HEK293 (cell line): ENCODE results near the gene SH3RF3.

Source experiments
- CTCF ChIA-PET: fragments of 350-600 bp; formaldehyde crosslinking; extraction: SDS; loops from one replicate; lab custom pipeline; 2021; ENCODE audit warnings: antibody characterized with exemption; lab: Yijun Ruan, JAX
- POLR2A ChIA-PET: fragments of 300-600 bp; formaldehyde crosslinking; extraction: SDS; loops from one replicate; lab custom pipeline; 2020; ENCODE audit warnings: antibody characterized with exemption, inconsistent platforms; lab: Yijun Ruan, JAX
- H3K27ac ChIP-seq: fragments of 200-500 bp; sonication (Bioruptor generic); 2 replicates; pipeline ENCODE4 v1.5.1; 2014; ENCODE audit warnings: low read depth, low read length, control low read depth, inconsistent platforms; ENCODE audit errors: extremely low read depth
- H3K36me3 ChIP-seq, 2 experiments: fragments of 200-500 bp in 1 of 2; sonication (Bioruptor generic) in 1 of 2; 1 replicate in 1 of 2; 2 replicates in 1 of 2; pipeline ENCODE4 v1.5.1; 2014 to 2017; ENCODE audit warnings: inconsistent platforms in 2 of 2, low read length in 2 of 2; ENCODE audit not compliant: control insufficient read depth in 2 of 2, insufficient read depth in 1 of 2
- H3K4me1 ChIP-seq: fragments of 200-500 bp; sonication (Bioruptor generic); 2 replicates; pipeline ENCODE4 v1.5.1; 2014; ENCODE audit warnings: mild to moderate bottlenecking, low read length, inconsistent platforms; ENCODE audit not compliant: control insufficient read depth, insufficient read depth
- H3K4me3 ChIP-seq: 2 replicates; pipeline ENCODE4 v1.5.1; 2011; ENCODE audit warnings: low read depth, mild to moderate bottlenecking, control low read depth, low read length, moderate library complexity
- H3K9me3 ChIP-seq: fragments of 200-500 bp; sonication (Bioruptor generic); 2 replicates; pipeline ENCODE4 v1.5.1; 2014; ENCODE audit warnings: low read depth, low read length, inconsistent platforms; ENCODE audit not compliant: control insufficient read depth, insufficient read depth
- EGR2 ChIP-seq: fragments of 450-650 bp; formaldehyde crosslinking; IDR thresholded peaks from 2 replicates; pipeline ENCODE4 v1.5.1; 2016; ENCODE audit warnings: low read depth, missing biosample characterization, missing genetic modification characterization
- GLIS1 ChIP-seq: fragments of 450-650 bp; formaldehyde crosslinking; IDR thresholded peaks from 2 replicates; pipeline ENCODE4 v1.5.1; 2016; ENCODE audit warnings: missing biosample characterization, missing genetic modification characterization
- KLF7 ChIP-seq: fragments of 450-650 bp; formaldehyde crosslinking; IDR thresholded peaks from 2 replicates; pipeline ENCODE4 v1.5.1; 2016; ENCODE audit warnings: missing biosample characterization, missing genetic modification characterization, borderline replicate concordance
- KLF8 ChIP-seq: fragments of 450-650 bp; formaldehyde crosslinking; IDR thresholded peaks from 2 replicates; pipeline ENCODE4 v1.5.1; 2016; ENCODE audit warnings: missing biosample characterization, missing genetic modification characterization
- MEIS1 ChIP-seq: sonication (generic); formaldehyde crosslinking; IDR thresholded peaks from 2 replicates; pipeline ENCODE4 v1.8.1; 2022; ENCODE audit warnings: missing genetic modification reagents, mild to moderate bottlenecking, borderline replicate concordance
- MYNN ChIP-seq: fragments of 450-650 bp; formaldehyde crosslinking; IDR thresholded peaks from 2 replicates; pipeline ENCODE4 v1.5.1; 2016; ENCODE audit warnings: missing biosample characterization, missing genetic modification characterization, borderline replicate concordance
- ZBTB44 ChIP-seq: fragments of 450-650 bp; IDR thresholded peaks from 2 replicates; pipeline ENCODE4 v1.5.1; 2018; ENCODE audit warnings: missing biosample characterization, mild to moderate bottlenecking, missing genetic modification characterization
- ZFHX2 ChIP-seq: fragments of 450-650 bp; formaldehyde crosslinking; conservative IDR thresholded peaks from 2 replicates; pipeline ENCODE4 v1.5.1; 2016; ENCODE audit warnings: missing biosample characterization, missing genetic modification characterization
- ZNF239 ChIP-seq: fragments of 450-650 bp; formaldehyde crosslinking; IDR thresholded peaks from 2 replicates; pipeline ENCODE4 v1.5.1; 2016; ENCODE audit warnings: missing biosample characterization, missing genetic modification characterization
- ZNF280C ChIP-seq: fragments of 450-650 bp; formaldehyde crosslinking; IDR thresholded peaks from 2 replicates; pipeline ENCODE4 v1.5.1; 2016; ENCODE audit warnings: missing biosample characterization, missing genetic modification characterization
- ZNF341 ChIP-seq: fragments of 450-650 bp; formaldehyde crosslinking; IDR thresholded peaks from 2 replicates; pipeline ENCODE4; 2016; ENCODE audit warnings: low read depth, missing biosample characterization, missing genetic modification characterization
- ZNF391 ChIP-seq: fragments of 450-650 bp; formaldehyde crosslinking; IDR thresholded peaks from 2 replicates; pipeline ENCODE4 v1.5.1; 2016; ENCODE audit warnings: low read depth, missing biosample characterization, missing genetic modification characterization, borderline replicate concordance
- ZNF426 ChIP-seq: fragments of 450-650 bp; formaldehyde crosslinking; IDR thresholded peaks from 2 replicates; pipeline ENCODE4 v1.5.1; 2017; ENCODE audit warnings: missing biosample characterization, missing genetic modification characterization, mild to moderate bottlenecking, inconsistent platforms, moderate library complexity
- ZNF501 ChIP-seq: fragments of 450-650 bp; formaldehyde crosslinking; IDR thresholded peaks from 2 replicates; pipeline ENCODE4 v1.5.1; 2016; ENCODE audit warnings: missing biosample characterization, missing genetic modification characterization
- ZNF610 ChIP-seq: fragments of 450-650 bp; formaldehyde crosslinking; IDR thresholded peaks from 2 replicates; pipeline ENCODE4 v1.5.1; 2016; ENCODE audit warnings: missing biosample characterization, missing genetic modification characterization, borderline replicate concordance
- ZNF670 ChIP-seq: fragments of 450-650 bp; formaldehyde crosslinking; IDR thresholded peaks from 2 replicates; pipeline ENCODE4 v1.5.1; 2016; ENCODE audit warnings: missing biosample characterization, missing genetic modification characterization, low read depth
- ZXDB ChIP-seq: fragments of 450-650 bp; formaldehyde crosslinking; IDR thresholded peaks from 2 replicates; pipeline ENCODE4 v1.5.1; 2016; ENCODE audit warnings: missing biosample characterization, missing genetic modification characterization
- TF ChIP-seq, protein P1 (sequence below): fragments of 450-650 bp; formaldehyde crosslinking; IDR thresholded peaks from 2 replicates; pipeline ENCODE4 v1.5.1; 2016; ENCODE audit warnings: missing biosample characterization, missing genetic modification characterization
- TF ChIP-seq, protein P2 (sequence below): fragments of 450-650 bp; formaldehyde crosslinking; IDR thresholded peaks from 2 replicates; pipeline ENCODE4 v1.5.1; 2016; ENCODE audit warnings: missing biosample characterization, missing genetic modification characterization, borderline replicate concordance
- TF ChIP-seq, protein P3 (sequence below): fragments of 450-650 bp; formaldehyde crosslinking; IDR thresholded peaks from 2 replicates; pipeline ENCODE4 v1.5.1; 2017; ENCODE audit warnings: missing biosample characterization, missing genetic modification characterization
- TF ChIP-seq, protein P4 (sequence below): fragments of 450-650 bp; formaldehyde crosslinking; IDR thresholded peaks from 2 replicates; pipeline ENCODE4 v1.5.1; 2016; ENCODE audit warnings: missing biosample characterization, missing genetic modification characterization

SH3RF3 gene

DNA sequence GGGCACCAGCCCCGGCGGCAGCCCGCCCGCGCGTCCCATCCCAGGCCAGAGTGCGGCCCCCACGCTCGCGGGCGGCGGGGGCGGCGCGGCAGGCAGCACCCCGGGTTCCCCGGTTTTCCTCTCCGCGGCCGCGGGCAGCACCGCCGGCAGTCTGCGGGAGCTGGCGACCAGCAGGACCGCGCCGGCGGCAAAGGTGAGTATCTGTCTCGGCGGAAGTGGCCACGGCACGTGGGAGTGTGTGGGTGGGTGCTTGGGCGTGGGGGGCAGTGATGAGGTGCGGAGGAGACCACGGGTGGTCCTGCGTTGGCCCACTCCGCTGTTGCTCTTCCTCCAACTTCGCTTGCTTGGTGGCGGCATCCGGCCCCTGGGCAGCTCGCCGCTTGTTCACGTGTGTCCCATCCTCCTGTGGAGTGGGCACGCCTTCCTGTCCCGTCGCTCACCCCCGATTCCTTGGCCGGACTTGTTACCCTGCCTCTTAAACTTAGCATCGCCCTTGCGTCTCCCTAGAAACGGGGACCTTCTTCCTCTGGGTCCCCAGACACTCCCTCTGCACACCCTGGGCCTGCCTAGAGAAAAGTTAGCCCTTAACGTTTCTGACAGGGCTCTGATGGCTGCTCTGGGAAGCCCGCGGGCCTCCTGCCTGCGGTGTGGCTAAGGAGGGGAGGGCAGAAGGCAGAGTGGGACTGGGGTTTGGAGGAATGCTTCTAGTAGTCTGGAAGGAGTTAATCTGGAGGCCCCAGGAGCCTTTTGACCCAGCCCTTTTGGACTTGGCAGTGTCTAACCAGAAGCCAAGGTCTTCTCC, 1.1 kb downstream of the SH3RF3 start:
- Histone ChIP-seq H3K4me3 (peak overlapping the region; percentile 64), H3K27ac (peak overlapping the region; percentile 90; the same call in 1 of the 2 replicates)
- TF ChIP-seq ZNF280C (tag by site-specific recombination), result no peak
- no peak for TF ChIP-seq MYNN (tag by site-specific recombination)
- TF ChIP-seq KLF7 (tag by site-specific recombination), result no peak
- peak; percentile 77 for TF ChIP-seq GLIS1 (tag by site-specific recombination)
- TF ChIP-seq, protein P1, sequence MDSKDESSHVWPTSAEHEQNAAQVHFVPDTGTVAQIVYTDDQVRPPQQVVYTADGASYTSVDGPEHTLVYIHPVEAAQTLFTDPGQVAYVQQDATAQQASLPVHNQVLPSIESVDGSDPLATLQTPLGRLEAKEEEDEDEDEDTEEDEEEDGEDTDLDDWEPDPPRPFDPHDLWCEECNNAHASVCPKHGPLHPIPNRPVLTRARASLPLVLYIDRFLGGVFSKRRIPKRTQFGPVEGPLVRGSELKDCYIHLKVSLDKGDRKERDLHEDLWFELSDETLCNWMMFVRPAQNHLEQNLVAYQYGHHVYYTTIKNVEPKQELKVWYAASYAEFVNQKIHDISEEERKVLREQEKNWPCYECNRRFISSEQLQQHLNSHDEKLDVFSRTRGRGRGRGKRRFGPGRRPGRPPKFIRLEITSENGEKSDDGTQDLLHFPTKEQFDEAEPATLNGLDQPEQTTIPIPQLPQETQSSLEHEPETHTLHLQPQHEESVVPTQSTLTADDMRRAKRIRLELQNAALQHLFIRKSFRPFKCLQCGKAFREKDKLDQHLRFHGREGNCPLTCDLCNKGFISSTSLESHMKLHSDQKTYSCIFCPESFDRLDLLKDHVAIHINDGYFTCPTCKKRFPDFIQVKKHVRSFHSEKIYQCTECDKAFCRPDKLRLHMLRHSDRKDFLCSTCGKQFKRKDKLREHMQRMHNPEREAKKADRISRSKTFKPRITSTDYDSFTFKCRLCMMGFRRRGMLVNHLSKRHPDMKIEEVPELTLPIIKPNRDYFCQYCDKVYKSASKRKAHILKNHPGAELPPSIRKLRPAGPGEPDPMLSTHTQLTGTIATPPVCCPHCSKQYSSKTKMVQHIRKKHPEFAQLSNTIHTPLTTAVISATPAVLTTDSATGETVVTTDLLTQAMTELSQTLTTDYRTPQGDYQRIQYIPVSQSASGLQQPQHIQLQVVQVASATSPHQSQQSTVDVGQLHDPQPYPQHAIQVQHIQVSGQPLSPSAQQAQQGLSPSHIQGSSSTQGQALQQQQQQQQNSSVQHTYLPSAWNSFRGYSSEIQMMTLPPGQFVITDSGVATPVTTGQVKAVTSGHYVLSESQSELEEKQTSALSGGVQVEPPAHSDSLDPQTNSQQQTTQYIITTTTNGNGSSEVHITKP (tag by site-specific recombination), result peak; percentile 77
- no peak for TF ChIP-seq ZNF426 (tag by site-specific recombination)
- TF ChIP-seq ZNF239, result no peak
- TF ChIP-seq, protein P2, sequence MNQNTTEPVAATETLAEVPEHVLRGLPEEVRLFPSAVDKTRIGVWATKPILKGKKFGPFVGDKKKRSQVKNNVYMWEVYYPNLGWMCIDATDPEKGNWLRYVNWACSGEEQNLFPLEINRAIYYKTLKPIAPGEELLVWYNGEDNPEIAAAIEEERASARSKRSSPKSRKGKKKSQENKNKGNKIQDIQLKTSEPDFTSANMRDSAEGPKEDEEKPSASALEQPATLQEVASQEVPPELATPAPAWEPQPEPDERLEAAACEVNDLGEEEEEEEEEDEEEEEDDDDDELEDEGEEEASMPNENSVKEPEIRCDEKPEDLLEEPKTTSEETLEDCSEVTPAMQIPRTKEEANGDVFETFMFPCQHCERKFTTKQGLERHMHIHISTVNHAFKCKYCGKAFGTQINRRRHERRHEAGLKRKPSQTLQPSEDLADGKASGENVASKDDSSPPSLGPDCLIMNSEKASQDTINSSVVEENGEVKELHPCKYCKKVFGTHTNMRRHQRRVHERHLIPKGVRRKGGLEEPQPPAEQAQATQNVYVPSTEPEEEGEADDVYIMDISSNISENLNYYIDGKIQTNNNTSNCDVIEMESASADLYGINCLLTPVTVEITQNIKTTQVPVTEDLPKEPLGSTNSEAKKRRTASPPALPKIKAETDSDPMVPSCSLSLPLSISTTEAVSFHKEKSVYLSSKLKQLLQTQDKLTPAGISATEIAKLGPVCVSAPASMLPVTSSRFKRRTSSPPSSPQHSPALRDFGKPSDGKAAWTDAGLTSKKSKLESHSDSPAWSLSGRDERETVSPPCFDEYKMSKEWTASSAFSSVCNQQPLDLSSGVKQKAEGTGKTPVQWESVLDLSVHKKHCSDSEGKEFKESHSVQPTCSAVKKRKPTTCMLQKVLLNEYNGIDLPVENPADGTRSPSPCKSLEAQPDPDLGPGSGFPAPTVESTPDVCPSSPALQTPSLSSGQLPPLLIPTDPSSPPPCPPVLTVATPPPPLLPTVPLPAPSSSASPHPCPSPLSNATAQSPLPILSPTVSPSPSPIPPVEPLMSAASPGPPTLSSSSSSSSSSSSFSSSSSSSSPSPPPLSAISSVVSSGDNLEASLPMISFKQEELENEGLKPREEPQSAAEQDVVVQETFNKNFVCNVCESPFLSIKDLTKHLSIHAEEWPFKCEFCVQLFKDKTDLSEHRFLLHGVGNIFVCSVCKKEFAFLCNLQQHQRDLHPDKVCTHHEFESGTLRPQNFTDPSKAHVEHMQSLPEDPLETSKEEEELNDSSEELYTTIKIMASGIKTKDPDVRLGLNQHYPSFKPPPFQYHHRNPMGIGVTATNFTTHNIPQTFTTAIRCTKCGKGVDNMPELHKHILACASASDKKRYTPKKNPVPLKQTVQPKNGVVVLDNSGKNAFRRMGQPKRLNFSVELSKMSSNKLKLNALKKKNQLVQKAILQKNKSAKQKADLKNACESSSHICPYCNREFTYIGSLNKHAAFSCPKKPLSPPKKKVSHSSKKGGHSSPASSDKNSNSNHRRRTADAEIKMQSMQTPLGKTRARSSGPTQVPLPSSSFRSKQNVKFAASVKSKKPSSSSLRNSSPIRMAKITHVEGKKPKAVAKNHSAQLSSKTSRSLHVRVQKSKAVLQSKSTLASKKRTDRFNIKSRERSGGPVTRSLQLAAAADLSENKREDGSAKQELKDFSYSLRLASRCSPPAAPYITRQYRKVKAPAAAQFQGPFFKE (tag by site-specific recombination), result no peak
- TF ChIP-seq, protein P3, sequence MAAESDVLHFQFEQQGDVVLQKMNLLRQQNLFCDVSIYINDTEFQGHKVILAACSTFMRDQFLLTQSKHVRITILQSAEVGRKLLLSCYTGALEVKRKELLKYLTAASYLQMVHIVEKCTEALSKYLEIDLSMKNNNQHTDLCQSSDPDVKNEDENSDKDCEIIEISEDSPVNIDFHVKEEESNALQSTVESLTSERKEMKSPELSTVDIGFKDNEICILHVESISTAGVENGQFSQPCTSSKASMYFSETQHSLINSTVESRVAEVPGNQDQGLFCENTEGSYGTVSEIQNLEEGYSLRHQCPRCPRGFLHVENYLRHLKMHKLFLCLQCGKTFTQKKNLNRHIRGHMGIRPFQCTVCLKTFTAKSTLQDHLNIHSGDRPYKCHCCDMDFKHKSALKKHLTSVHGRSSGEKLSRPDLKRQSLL (tag by site-specific recombination), result no peak
- no peak for TF ChIP-seq ZNF670 (tag by site-specific recombination)
- no peak for TF ChIP-seq ZNF501 (tag by site-specific recombination)
- 0 out of 2 replicates have a peak, but pooled peaks have one; percentile 24 for TF ChIP-seq KLF8 (tag by site-specific recombination)
- no peak for TF ChIP-seq ZXDB (tag by site-specific recombination)
- TF ChIP-seq ZBTB44, result no peak
- no peak for TF ChIP-seq ZNF391 (tag by site-specific recombination)
- TF ChIP-seq, protein P4, sequence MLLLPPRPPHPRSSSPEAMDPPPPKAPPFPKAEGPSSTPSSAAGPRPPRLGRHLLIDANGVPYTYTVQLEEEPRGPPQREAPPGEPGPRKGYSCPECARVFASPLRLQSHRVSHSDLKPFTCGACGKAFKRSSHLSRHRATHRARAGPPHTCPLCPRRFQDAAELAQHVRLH (tag by site-specific recombination), result no peak
- TF ChIP-seq ZNF341 (tag by site-specific recombination), result peak; percentile 85
- no peak for TF ChIP-seq MEIS1 (CRISPR knock-in tag)
- TF ChIP-seq EGR2 (tag by site-specific recombination), result peak; percentile 90
- TF ChIP-seq ZNF610 (tag by site-specific recombination), result no peak
- TF ChIP-seq ZFHX2 (tag by site-specific recombination), result peak; percentile 97

More for the DNA sequence above, 1.1 kb downstream of the SH3RF3 start:
- POLR2A ChIA-PET, result no interaction called here
- no peaks in the 10 kb centered on the region for H3K36me3 ChIP-seq
- no peaks in the 10 kb centered on the region for H3K9me3 ChIP-seq
- CTCF ChIA-PET, result interaction anchor here (0.7 to 3.4 kb wide), 2 partner anchors 65 to 379 kb away, joined by 4 to 10 read pairs; no protein-coding TSS in a partner anchor
- peaks cover 19% of the 10 kb centered on the region for H3K4me1 ChIP-seq
